Measurements from ENCODE around the gene CTBP2. TPM values are rescaled to one million over a fixed set of nuclear protein-coding genes. Genes with fewer than 3 reads are reported as not detected.

The CTBP2 gene
- total RNA-seq, 1 donor from 2014 or later = 32.6 TPM

Small RNA genes lying within 50 kb of the gene (small RNA-seq; reads per million reads assigned to genes)
- gene MIR4296 (not detected), gene MRPS21P6 (not detected)

Other genes starting within 250 kb of the CTBP2 start
- gene ZRANB1, start 218.4 kb downstream of the CTBP2 start, total RNA-seq = 84.8 TPM

Data from frontal cortex (tissue), 1 donor.